CD4-positive, alpha-beta T cell (primary cell): ENCODE results near the gene SPP2. TPM values are rescaled to one million over a fixed set of nuclear protein-coding genes. Genes with fewer than 3 reads are reported as not detected.

Experiments used
- ATAC-seq: fragments of 200-7000 bp; cut with Tn5 transposase; one replicate; pipeline ENCODE4 v1.10.0; 2022; ENCODE audit warnings: mild to moderate bottlenecking; ENCODE audit not compliant: poor library complexity
- CTCF ChIA-PET: fragments of 350-600 bp; sonication (Branson Sonifier 250); formaldehyde crosslinking; loops from one replicate; lab custom pipeline; 2021; ENCODE audit warnings: antibody characterized with exemption, inconsistent platforms; lab: Charles Lee
- POLR2A ChIA-PET: fragments of 350-600 bp; sonication (Branson Sonifier 250); formaldehyde crosslinking; loops from one replicate; lab custom pipeline; 2021; ENCODE audit warnings: antibody characterized with exemption, inconsistent platforms; lab: Charles Lee
- DNase-seq, 14 experiments: peaks; one replicate each; pipeline ENCODE4 v3.0.0-alpha.2; 2013 to 2020; ENCODE audit warnings: mixed read lengths in 2 of 14
- H3K27ac ChIP-seq, 2 donors: one replicate each; pipeline versions ENCODE4 v1.5.1 to v1.7.0; 2013; ENCODE audit warnings: low read length in 2 of 2, low read depth in 1 of 2, mild to moderate bottlenecking in 1 of 2
- H3K27me3 ChIP-seq, 2 experiments: 1 replicate in 1 of 2; 2 replicates in 1 of 2; pipeline versions ENCODE4 v1.6.1 to v1.7.0; 2013; ENCODE audit warnings: low read length in 2 of 2, control low read depth in 1 of 2, mild to moderate bottlenecking in 1 of 2, moderate library complexity in 1 of 2; ENCODE audit not compliant: insufficient read depth in 2 of 2, control insufficient read depth in 1 of 2
- H3K36me3 ChIP-seq: one replicate; pipeline ENCODE4 v1.6.1; 2013; ENCODE audit warnings: low read length, control low read depth; ENCODE audit not compliant: insufficient read depth
- H3K4me1 ChIP-seq: one replicate; pipeline ENCODE4 v1.6.1; 2013; ENCODE audit warnings: low read length, control low read depth; ENCODE audit not compliant: insufficient read depth
- H3K4me3 ChIP-seq: one replicate; pipeline ENCODE4 v1.5.1; 2013; ENCODE audit warnings: mild to moderate bottlenecking, low read length, moderate library complexity
- H3K9me3 ChIP-seq, 2 experiments: 1 replicate in 1 of 2; 2 replicates in 1 of 2; pipeline versions ENCODE4 v1.6.1 to v1.7.0; 2013; ENCODE audit warnings: low read length in 2 of 2, mild to moderate bottlenecking in 2 of 2, control low read depth in 1 of 2, moderate library complexity in 1 of 2; ENCODE audit not compliant: control insufficient read depth in 1 of 2, insufficient read depth in 1 of 2
- H3K27ac Mint-ChIP-seq: one replicate; pipeline ENCODE4 v1.8.0; 2020; ENCODE audit warnings: mixed read lengths
- H3K27me3 Mint-ChIP-seq: one replicate; pipeline ENCODE4 v1.8.0; 2021; ENCODE audit warnings: mixed read lengths
- H3K36me3 Mint-ChIP-seq: one replicate; pipeline ENCODE4 v1.8.0; 2021; ENCODE audit warnings: low read depth, mixed read lengths
- H3K4me1 Mint-ChIP-seq: one replicate; pipeline ENCODE4 v1.8.0; 2021; ENCODE audit warnings: low read depth, mixed read lengths
- H3K4me3 Mint-ChIP-seq: one replicate; pipeline ENCODE4 v1.8.0; 2020; ENCODE audit warnings: mild to moderate bottlenecking, mixed read lengths
- H3K9me3 Mint-ChIP-seq: one replicate; pipeline ENCODE4 v1.8.0; 2020; ENCODE audit warnings: mixed read lengths
- CTCF ChIP-seq: fragments of 200-600 bp; IDR thresholded peaks from one replicate; pipeline ENCODE4 v1.8.0; 2022; ENCODE audit warnings: antibody characterized with exemption, mild to moderate bottlenecking
- intact Hi-C, 2 experiments: fragments of 100-400 bp; cut with DNase I in 1 of 2; cut with micrococcal nuclease in 1 of 2; formaldehyde crosslinking; loops; one replicate each; pipeline versions ENCODE4 v1.15.1 to v1.9.0; 2023 to 2025; cut with DNase I, micrococcal nuclease
- total RNA-seq, 174 experiments: library from RNA in 2 of 174; stranded (reverse) in 2 of 174; gene quantifications; one replicate each; pipeline ENCODE4 v1.2.3 and lab custom pipeline; 2021 to 2026

SPP2 gene
- total RNA-seq, 2 experiments from 2014 or later, result not detected

- Mint-ChIP-seq H3K4me3 (no peak overlapping the region), H3K27ac (no peak overlapping the region), H3K4me1 (peaks cover 5% of the 10 kb centered on the region), H3K9me3 (no peaks in the 10 kb centered on the region), H3K27me3 (no peaks in the 10 kb centered on the region), H3K36me3 (no peaks in the 10 kb centered on the region)
- Histone ChIP-seq H3K27me3 (no peaks in the 10 kb centered on the region), H3K9me3 (peaks cover 0 to 3% of the 10 kb centered on the region in 2 experiments), H3K4me3 (no peak overlapping the region), H3K27ac (no peak overlapping the region), H3K4me1 (peaks cover 10% of the 10 kb centered on the region), H3K36me3 (no peaks in the 10 kb centered on the region)
- ATAC-seq (no peak), DNase-seq (no peak)
- no peak for TF ChIP-seq CTCF
- ChIA-PET POLR2A (no interaction called here), CTCF (no interaction called here)
- intact Hi-C loops, result no loop called here
Measured at GRCh38 chr2:234066587-234066986, 16.1 kb downstream of the SPP2 start.

- H3K27me3 Mint-ChIP-seq, result no peaks in the 10 kb centered on the region
- H3K4me3 ChIP-seq, result no peak overlapping the region
- POLR2A ChIA-PET, result no interaction called here
- H3K4me1 ChIP-seq, result peaks cover 15% of the 10 kb centered on the region
- intact Hi-C loops, result no loop called here
- no peak overlapping the region for H3K27ac Mint-ChIP-seq
- no peak overlapping the region for H3K27ac ChIP-seq
- ATAC-seq (no peak), DNase-seq (peak in 3 of 14 experiments; percentile 20 to 69 (median 22))
- CTCF ChIA-PET, result no interaction called here
- H3K27me3 ChIP-seq, result no peaks in the 10 kb centered on the region
- no peak for TF ChIP-seq CTCF
- H3K4me3 Mint-ChIP-seq, result no peak overlapping the region
- no peaks in the 10 kb centered on the region for H3K9me3 ChIP-seq
- H3K36me3 ChIP-seq, result no peaks in the 10 kb centered on the region
- H3K9me3 Mint-ChIP-seq, result no peaks in the 10 kb centered on the region
- peaks cover 5% of the 10 kb centered on the region for H3K4me1 Mint-ChIP-seq
- no peaks in the 10 kb centered on the region for H3K36me3 Mint-ChIP-seq
Measured at GRCh38 chr2:234071664-234072063, 21.2 kb downstream of the SPP2 start.

GRCh38 chr2:234072454-234072853, 22.0 kb downstream of the SPP2 start:
- intact Hi-C loops, result no loop called here
- no peak for TF ChIP-seq CTCF

More at GRCh38 chr2:234072454-234072853, 22.0 kb downstream of the SPP2 start:
- Mint-ChIP-seq H3K27ac (no peak overlapping the region), H3K36me3 (no peaks in the 10 kb centered on the region), H3K27me3 (no peaks in the 10 kb centered on the region), H3K9me3 (no peaks in the 10 kb centered on the region), H3K4me3 (no peak overlapping the region), H3K4me1 (peaks cover 10% of the 10 kb centered on the region)
- no peaks in the 10 kb centered on the region for H3K9me3 ChIP-seq
- DNase-seq (no peak), ATAC-seq (no peak)
- no peak overlapping the region for H3K4me3 ChIP-seq
- H3K27ac ChIP-seq, result no peak overlapping the region
- CTCF ChIA-PET, result no interaction called here
- no peaks in the 10 kb centered on the region for H3K27me3 ChIP-seq
- peaks cover 18% of the 10 kb centered on the region for H3K4me1 ChIP-seq
- H3K36me3 ChIP-seq, result no peaks in the 10 kb centered on the region
- POLR2A ChIA-PET, result no interaction called here
